ENCODE measurements around the gene KRTAP4-5.
"Not testable (repeated sequence)": the region's sequence is repeated elsewhere in the genome, so short reads cannot be mapped to it uniquely, and the experiment has no call there.

The KRTAP4-5 gene

GRCh38 chr17:41144846-41145245, 4.8 kb downstream of the KRTAP4-5 start:
- Histone ChIP-seq H3K4me3 (ENCODE audit: low read length) (no peak overlapping the region), H3K27me3 (ENCODE audit: control insufficient read depth, insufficient read depth, low read length) (no peaks in the 10 kb centered on the region), H3K4me1 (ENCODE audit: control insufficient read depth, low read depth, low read length) (no peaks in the 10 kb centered on the region), H3K9ac (ENCODE audit: low read length) (no peak overlapping the region), H3K36me3 (ENCODE audit: control insufficient read depth, low read depth, low read length) (no peaks in the 10 kb centered on the region), H3K27ac (ENCODE audit: low read length) (no peak overlapping the region), H3K9me3 (ENCODE audit: control insufficient read depth, low read depth, low read length) (peaks cover 7% of the 10 kb centered on the region)

GRCh38 chr17:41141361-41141760, 8.3 kb downstream of the KRTAP4-5 start:
- H3K4me3 ChIP-seq (ENCODE audit: low read length) = no peak overlapping the region
- H3K27me3 ChIP-seq (ENCODE audit: control insufficient read depth, insufficient read depth, low read length) = no peaks in the 10 kb centered on the region
- H3K9ac ChIP-seq (ENCODE audit: low read length) = no peak overlapping the region
- H3K9me3 ChIP-seq (ENCODE audit: control insufficient read depth, low read depth, low read length) = peaks cover 7% of the 10 kb centered on the region
- H3K27ac ChIP-seq (ENCODE audit: low read length) = no peak overlapping the region
- H3K36me3 ChIP-seq (ENCODE audit: control insufficient read depth, low read depth, low read length) = no peaks in the 10 kb centered on the region
- H3K4me1 ChIP-seq (ENCODE audit: control insufficient read depth, low read depth, low read length) = no peaks in the 10 kb centered on the region

- Histone ChIP-seq H3K36me3 (ENCODE audit: control insufficient read depth, low read depth, low read length) (no peaks in the 10 kb centered on the region), H3K27me3 (ENCODE audit: control insufficient read depth, insufficient read depth, low read length) (no peaks in the 10 kb centered on the region), H3K4me1 (ENCODE audit: control insufficient read depth, low read depth, low read length) (no peaks in the 10 kb centered on the region), H3K9ac (ENCODE audit: low read length) (no peak within 1 kb of the TSS), H3K27ac (ENCODE audit: low read length) (no peak within 1 kb of the TSS), H3K9me3 (ENCODE audit: control insufficient read depth, low read depth, low read length) (peaks cover 7% of the 10 kb centered on the region), H3K4me3 (ENCODE audit: low read length) (no peak within 1 kb of the TSS)
These were observed 9.1 kb downstream of the KRTAP4-5 start, which contains the start of gene KRTAP4-6 for GRCh38 chr17:41140360-41141131. Gene KRTAP4-6 (minus strand): TSS chr17:41140544. CDS start chr17:41140487, 57 bp downstream.

- H3K4me1 ChIP-seq (ENCODE audit: control insufficient read depth, low read depth, low read length); H3K36me3 ChIP-seq (ENCODE audit: control insufficient read depth, low read depth, low read length); H3K4me3 ChIP-seq (ENCODE audit: low read length); H3K9ac ChIP-seq (ENCODE audit: low read length); H3K27ac ChIP-seq (ENCODE audit: low read length); H3K9me3 ChIP-seq (ENCODE audit: control insufficient read depth, low read depth, low read length); H3K27me3 ChIP-seq (ENCODE audit: control insufficient read depth, insufficient read depth, low read length): not testable (repeated sequence)
These were observed 9.8 kb downstream of the KRTAP4-5 start for GRCh38 chr17:41139865-41140264.

- no peak overlapping the region for H3K4me3 ChIP-seq (ENCODE audit: low read length)
- H3K27ac ChIP-seq (ENCODE audit: low read length) = no peak overlapping the region
- no peak overlapping the region for H3K9ac ChIP-seq (ENCODE audit: low read length)
- no peaks in the 10 kb centered on the region for H3K27me3 ChIP-seq (ENCODE audit: control insufficient read depth, insufficient read depth, low read length)
- H3K9me3 ChIP-seq (ENCODE audit: control insufficient read depth, low read depth, low read length) = no peaks in the 10 kb centered on the region
- no peaks in the 10 kb centered on the region for H3K36me3 ChIP-seq (ENCODE audit: control insufficient read depth, low read depth, low read length)
- H3K4me1 ChIP-seq (ENCODE audit: control insufficient read depth, low read depth, low read length) = no peaks in the 10 kb centered on the region
These were observed 15.5 kb downstream of the KRTAP4-5 start for GRCh38 chr17:41133880-41134735.

- Histone ChIP-seq H3K27me3 (ENCODE audit: control insufficient read depth, insufficient read depth, low read length) (no peaks in the 10 kb centered on the region), H3K4me1 (ENCODE audit: control insufficient read depth, low read depth, low read length) (no peaks in the 10 kb centered on the region), H3K27ac (ENCODE audit: low read length) (no peak overlapping the region), H3K36me3 (ENCODE audit: control insufficient read depth, low read depth, low read length) (no peaks in the 10 kb centered on the region), H3K4me3 (ENCODE audit: low read length) (no peak overlapping the region), H3K9ac (ENCODE audit: low read length) (no peak overlapping the region), H3K9me3 (ENCODE audit: control insufficient read depth, low read depth, low read length) (no peaks in the 10 kb centered on the region)
These were observed 17.6 kb downstream of the KRTAP4-5 start for GRCh38 chr17:41131979-41132378.

- Histone ChIP-seq H3K4me3 (ENCODE audit: low read length) (no peak overlapping the region), H3K9ac (ENCODE audit: low read length) (no peak overlapping the region), H3K9me3 (ENCODE audit: control insufficient read depth, low read depth, low read length) (no peaks in the 10 kb centered on the region), H3K36me3 (ENCODE audit: control insufficient read depth, low read depth, low read length) (no peaks in the 10 kb centered on the region), H3K4me1 (ENCODE audit: control insufficient read depth, low read depth, low read length) (no peaks in the 10 kb centered on the region), H3K27ac (ENCODE audit: low read length) (no peak overlapping the region), H3K27me3 (ENCODE audit: control insufficient read depth, insufficient read depth, low read length) (no peaks in the 10 kb centered on the region)
These were observed 22.3 kb downstream of the KRTAP4-5 start for GRCh38 chr17:41127371-41127770.

- H3K27ac ChIP-seq (ENCODE audit: low read length) = no peak overlapping the region
- H3K4me3 ChIP-seq (ENCODE audit: low read length) = no peak overlapping the region
- no peaks in the 10 kb centered on the region for H3K36me3 ChIP-seq (ENCODE audit: control insufficient read depth, low read depth, low read length)
- H3K9me3 ChIP-seq (ENCODE audit: control insufficient read depth, low read depth, low read length) = no peaks in the 10 kb centered on the region
- no peaks in the 10 kb centered on the region for H3K4me1 ChIP-seq (ENCODE audit: control insufficient read depth, low read depth, low read length)
- no peak overlapping the region for H3K9ac ChIP-seq (ENCODE audit: low read length)
- H3K27me3 ChIP-seq (ENCODE audit: control insufficient read depth, insufficient read depth, low read length) = no peaks in the 10 kb centered on the region
These were observed 23.2 kb downstream of the KRTAP4-5 start for GRCh38 chr17:41126412-41126811.

GRCh38 chr17:41125064-41125463, 24.6 kb downstream of the KRTAP4-5 start:
- H3K36me3 ChIP-seq (ENCODE audit: control insufficient read depth, low read depth, low read length) = no peaks in the 10 kb centered on the region
- H3K27ac ChIP-seq (ENCODE audit: low read length) = no peak overlapping the region
- no peaks in the 10 kb centered on the region for H3K27me3 ChIP-seq (ENCODE audit: control insufficient read depth, insufficient read depth, low read length)
- no peaks in the 10 kb centered on the region for H3K4me1 ChIP-seq (ENCODE audit: control insufficient read depth, low read depth, low read length)
- H3K4me3 ChIP-seq (ENCODE audit: low read length) = no peak overlapping the region
- H3K9me3 ChIP-seq (ENCODE audit: control insufficient read depth, low read depth, low read length) = no peaks in the 10 kb centered on the region
- H3K9ac ChIP-seq (ENCODE audit: low read length) = no peak overlapping the region

- H3K4me1 ChIP-seq (ENCODE audit: control insufficient read depth, low read depth, low read length); H3K9ac ChIP-seq (ENCODE audit: low read length); H3K4me3 ChIP-seq (ENCODE audit: low read length); H3K36me3 ChIP-seq (ENCODE audit: control insufficient read depth, low read depth, low read length); H3K27ac ChIP-seq (ENCODE audit: low read length); H3K9me3 ChIP-seq (ENCODE audit: control insufficient read depth, low read depth, low read length); H3K27me3 ChIP-seq (ENCODE audit: control insufficient read depth, insufficient read depth, low read length): not testable (repeated sequence)
These were observed 25.6 kb downstream of the KRTAP4-5 start, which contains the start of gene KRTAP4-12 for GRCh38 chr17:41123991-41124371. Gene KRTAP4-12 (minus strand): TSS chr17:41124182. CDS start chr17:41124122, 60 bp downstream.

- not testable (repeated sequence) for H3K36me3 ChIP-seq (ENCODE audit: control insufficient read depth, low read depth, low read length); H3K9me3 ChIP-seq (ENCODE audit: control insufficient read depth, low read depth, low read length); H3K27ac ChIP-seq (ENCODE audit: low read length); H3K27me3 ChIP-seq (ENCODE audit: control insufficient read depth, insufficient read depth, low read length); H3K9ac ChIP-seq (ENCODE audit: low read length); H3K4me3 ChIP-seq (ENCODE audit: low read length); H3K4me1 ChIP-seq (ENCODE audit: control insufficient read depth, low read depth, low read length)
These were observed 26.2 kb downstream of the KRTAP4-5 start for GRCh38 chr17:41123292-41123990.
